Keratinocyte (primary cell): ENCODE results near the gene SYCN.

Source experiments
- EZH2 ChIP-seq: IDR thresholded peaks from one replicate; pipeline ENCODE4 v1.6.1; 2012; ENCODE audit warnings: inconsistent platforms, mild to moderate bottlenecking, low read length, moderate library complexity
- TF ChIP-seq, protein P1 (sequence below), 3 experiments: IDR thresholded peaks in 1 of 3; conservative IDR thresholded peaks in 1 of 3; optimal IDR thresholded peaks in 1 of 3; 2 replicates in 2 of 3; 3 replicates in 1 of 3; pipeline versions ENCODE3 to v1.5.1; 2011; ENCODE audit warnings: low read length in 3 of 3, mild to moderate bottlenecking in 3 of 3, moderate library complexity in 2 of 3, control low read depth in 1 of 3, inconsistent platforms in 1 of 3; ENCODE audit not compliant: insufficient read depth in 2 of 3; ENCODE audit errors: extremely low read depth in 1 of 3

DNA sequence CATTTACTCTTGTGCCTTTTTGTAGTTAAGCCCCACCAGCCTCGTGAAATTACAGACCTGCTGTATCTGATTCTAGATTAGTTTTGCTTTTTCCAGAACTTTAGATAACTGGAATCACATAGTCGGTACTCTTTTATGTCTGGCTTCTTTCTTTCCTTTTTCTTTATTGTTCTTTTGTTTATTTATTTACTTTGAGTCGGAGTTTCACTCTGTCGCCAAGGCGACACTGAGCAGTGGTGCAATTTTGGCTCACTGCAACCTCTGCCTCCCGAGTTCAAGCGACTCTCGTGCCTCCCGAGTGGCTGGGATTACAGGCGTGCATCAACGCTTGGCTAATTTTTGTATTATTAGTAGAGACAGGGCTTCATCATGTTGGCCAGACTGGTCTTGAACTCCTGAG is 13.3 kb downstream of the SYCN start:
- TF ChIP-seq, protein P1, sequence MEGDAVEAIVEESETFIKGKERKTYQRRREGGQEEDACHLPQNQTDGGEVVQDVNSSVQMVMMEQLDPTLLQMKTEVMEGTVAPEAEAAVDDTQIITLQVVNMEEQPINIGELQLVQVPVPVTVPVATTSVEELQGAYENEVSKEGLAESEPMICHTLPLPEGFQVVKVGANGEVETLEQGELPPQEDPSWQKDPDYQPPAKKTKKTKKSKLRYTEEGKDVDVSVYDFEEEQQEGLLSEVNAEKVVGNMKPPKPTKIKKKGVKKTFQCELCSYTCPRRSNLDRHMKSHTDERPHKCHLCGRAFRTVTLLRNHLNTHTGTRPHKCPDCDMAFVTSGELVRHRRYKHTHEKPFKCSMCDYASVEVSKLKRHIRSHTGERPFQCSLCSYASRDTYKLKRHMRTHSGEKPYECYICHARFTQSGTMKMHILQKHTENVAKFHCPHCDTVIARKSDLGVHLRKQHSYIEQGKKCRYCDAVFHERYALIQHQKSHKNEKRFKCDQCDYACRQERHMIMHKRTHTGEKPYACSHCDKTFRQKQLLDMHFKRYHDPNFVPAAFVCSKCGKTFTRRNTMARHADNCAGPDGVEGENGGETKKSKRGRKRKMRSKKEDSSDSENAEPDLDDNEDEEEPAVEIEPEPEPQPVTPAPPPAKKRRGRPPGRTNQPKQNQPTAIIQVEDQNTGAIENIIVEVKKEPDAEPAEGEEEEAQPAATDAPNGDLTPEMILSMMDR (optimal IDR thresholded peaks at IDR 0.05 in 1 of 3, IDR thresholded peaks at IDR 0.05 in 1 of 3, conservative IDR thresholded peaks at IDR 0.05 in 1 of 3; ENCODE audit: extremely low read depth in 1 of 3, insufficient read depth in 2 of 3, low read length in 3 of 3): no peak
- TF ChIP-seq EZH2: no peak
